ENCODE data around the gene P2RX3.

DNA sequence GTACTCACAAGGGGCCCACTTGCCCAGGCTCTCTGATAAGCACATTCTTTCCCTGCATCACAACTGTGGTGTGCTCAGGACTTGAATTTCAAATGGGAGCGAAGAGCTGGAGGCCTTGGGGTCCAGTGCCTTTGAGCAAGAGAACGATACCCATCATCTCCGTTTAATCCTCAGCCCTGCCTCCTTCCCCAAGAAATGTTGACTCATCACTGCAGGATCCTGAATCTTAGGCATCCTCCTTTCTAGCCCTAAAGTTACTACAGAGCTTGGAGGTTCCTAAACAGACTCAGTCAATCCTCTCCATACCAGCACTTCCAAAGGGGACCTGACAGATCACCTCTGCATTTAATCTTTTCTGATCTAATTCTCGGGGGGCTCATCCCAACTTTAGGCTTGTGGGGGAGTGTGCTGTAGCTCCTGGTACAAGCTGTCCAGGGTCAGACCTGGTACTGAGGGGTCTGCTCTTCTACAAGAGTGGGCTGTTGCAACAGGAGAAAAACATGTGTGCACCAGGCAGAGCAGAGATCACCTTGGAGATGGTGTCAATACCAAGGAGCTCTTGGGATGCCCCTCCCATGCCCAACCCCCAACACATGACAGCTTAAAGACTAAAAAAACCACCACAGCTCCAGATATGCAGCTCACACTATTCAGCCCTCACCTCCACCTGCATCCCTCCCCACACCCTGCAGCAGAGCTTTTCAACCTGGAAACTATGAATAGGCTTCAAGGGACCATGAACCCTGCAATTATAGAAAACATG lies 56.2 kb downstream of the P2RX3 start:
- TF ChIP-seq, protein P1, sequence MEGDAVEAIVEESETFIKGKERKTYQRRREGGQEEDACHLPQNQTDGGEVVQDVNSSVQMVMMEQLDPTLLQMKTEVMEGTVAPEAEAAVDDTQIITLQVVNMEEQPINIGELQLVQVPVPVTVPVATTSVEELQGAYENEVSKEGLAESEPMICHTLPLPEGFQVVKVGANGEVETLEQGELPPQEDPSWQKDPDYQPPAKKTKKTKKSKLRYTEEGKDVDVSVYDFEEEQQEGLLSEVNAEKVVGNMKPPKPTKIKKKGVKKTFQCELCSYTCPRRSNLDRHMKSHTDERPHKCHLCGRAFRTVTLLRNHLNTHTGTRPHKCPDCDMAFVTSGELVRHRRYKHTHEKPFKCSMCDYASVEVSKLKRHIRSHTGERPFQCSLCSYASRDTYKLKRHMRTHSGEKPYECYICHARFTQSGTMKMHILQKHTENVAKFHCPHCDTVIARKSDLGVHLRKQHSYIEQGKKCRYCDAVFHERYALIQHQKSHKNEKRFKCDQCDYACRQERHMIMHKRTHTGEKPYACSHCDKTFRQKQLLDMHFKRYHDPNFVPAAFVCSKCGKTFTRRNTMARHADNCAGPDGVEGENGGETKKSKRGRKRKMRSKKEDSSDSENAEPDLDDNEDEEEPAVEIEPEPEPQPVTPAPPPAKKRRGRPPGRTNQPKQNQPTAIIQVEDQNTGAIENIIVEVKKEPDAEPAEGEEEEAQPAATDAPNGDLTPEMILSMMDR (IDR thresholded peaks at IDR 0.05) = no peak
- TF ChIP-seq POLR2A (IDR thresholded peaks at IDR 0.05) = no peak
- TF ChIP-seq EP300 (IDR thresholded peaks at IDR 0.05) = no peak

Data from tibial nerve (tissue), 4 donors.